NOMO-1 treated with DMSO at 0.1 percent for 48 hours (cell line): ENCODE measurements around the gene PAX8.

Experiments used
- DNase-seq: peaks from one replicate; lab custom pipeline; 2025; ENCODE audit not compliant: unreplicated experiment; lab: John Stamatoyannopoulos, UW

PAX8 gene

GRCh38 chr2:113186433-113186796 is 92.3 kb downstream of the PAX8 start:
- DNase-seq, result no peak

GRCh38 chr2:113185664-113186432 is 92.9 kb downstream of the PAX8 start:
- no peak for DNase-seq

- DNase-seq, result no peak
Measured at GRCh38 chr2:113184531-113185230, 94.0 kb downstream of the PAX8 start.

- no peak for DNase-seq
Measured at GRCh38 chr2:113183703-113184102, 95.0 kb downstream of the PAX8 start.

- DNase-seq, result no peak
Measured at GRCh38 chr2:113183264-113183663, 95.5 kb downstream of the PAX8 start.

- no peak for DNase-seq
Measured at GRCh38 chr2:113182471-113183260, 96.1 kb downstream of the PAX8 start.

GRCh38 chr2:113181258-113182051 is 97.3 kb downstream of the PAX8 start:
- no peak for DNase-seq

- DNase-seq, result no peak
Measured at GRCh38 chr2:113180131-113180946, 98.4 kb downstream of the PAX8 start.

GRCh38 chr2:113179446-113180045 is 99.2 kb downstream of the PAX8 start:
- no peak for DNase-seq

- DNase-seq, result no peak
Measured at GRCh38 chr2:113178891-113179290, 99.8 kb downstream of the PAX8 start.

GRCh38 chr2:113178069-113178746 is 100.5 kb downstream of the PAX8 start:
- DNase-seq, result no peak

GRCh38 chr2:113176696-113177355 is 101.9 kb downstream of the PAX8 start:
- DNase-seq, result no peak

- no peak for DNase-seq
Measured at GRCh38 chr2:113175736-113176695, 102.7 kb downstream of the PAX8 start.

- DNase-seq, result no peak
Measured at GRCh38 chr2:113175042-113175628, 103.6 kb downstream of the PAX8 start.

- DNase-seq, result no peak
Measured at GRCh38 chr2:113174376-113174750, 104.4 kb downstream of the PAX8 start.

- DNase-seq, result peak; percentile 92
Measured at GRCh38 chr2:113173542-113174375, 105.0 kb downstream of the PAX8 start, which contains the start of gene PSD4. Gene PSD4 (plus strand): TSS chr2:113173971. CDS start chr2:113182457, 8,486 bp downstream.
